RCC 7860 (cell line): ENCODE results near the gene MRTFB.

Source experiments
- DNase-seq: peaks from one replicate; pipeline ENCODE4 v3.0.0-alpha.2; 2015; ENCODE audit warnings: low spot score
- FAIRE-seq: peaks from 2 replicates; lab custom pipeline; 2012; peaks lifted over from hg19 to GRCh38; lab: Jason Lieb, UNC

Gene MRTFB

GRCh38 chr16:14219983-14220382 lies 148.9 kb downstream of the MRTFB start:
- FAIRE-seq = no peak

GRCh38 chr16:14223632-14224031 lies 152.5 kb downstream of the MRTFB start:
- FAIRE-seq (no peak), DNase-seq (no peak)

More at GRCh38 chr16:14219983-14220382, 148.9 kb downstream of the MRTFB start:
- DNase-seq = no peak

DNA sequence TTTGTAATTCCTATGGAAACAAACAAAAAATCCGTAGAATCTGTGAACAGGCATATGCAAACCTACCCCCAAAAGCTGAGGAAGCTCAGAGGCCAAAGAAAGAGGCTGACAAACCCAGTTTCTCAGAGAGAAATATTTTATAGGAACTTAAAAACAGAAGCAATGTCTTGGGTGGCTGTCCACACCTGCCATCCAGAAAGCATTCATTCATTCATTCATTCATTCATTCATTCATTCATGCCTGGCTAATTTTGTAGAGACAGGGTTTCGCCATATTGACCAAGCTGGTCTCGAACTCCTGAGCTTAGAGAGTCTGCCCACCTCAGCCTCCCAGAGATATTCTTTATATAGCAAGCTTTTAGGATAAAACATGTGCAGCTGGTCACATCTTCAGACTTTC lies 154.3 kb downstream of the MRTFB start:
- FAIRE-seq (no peak), DNase-seq (no peak)

- FAIRE-seq (no peak), DNase-seq (no peak)
Measured at GRCh38 chr16:14232106-14232864, 161.2 kb downstream of the MRTFB start.

GRCh38 chr16:14236401-14236800 lies 165.3 kb downstream of the MRTFB start:
- no peak for FAIRE-seq
- no peak for DNase-seq

DNA sequence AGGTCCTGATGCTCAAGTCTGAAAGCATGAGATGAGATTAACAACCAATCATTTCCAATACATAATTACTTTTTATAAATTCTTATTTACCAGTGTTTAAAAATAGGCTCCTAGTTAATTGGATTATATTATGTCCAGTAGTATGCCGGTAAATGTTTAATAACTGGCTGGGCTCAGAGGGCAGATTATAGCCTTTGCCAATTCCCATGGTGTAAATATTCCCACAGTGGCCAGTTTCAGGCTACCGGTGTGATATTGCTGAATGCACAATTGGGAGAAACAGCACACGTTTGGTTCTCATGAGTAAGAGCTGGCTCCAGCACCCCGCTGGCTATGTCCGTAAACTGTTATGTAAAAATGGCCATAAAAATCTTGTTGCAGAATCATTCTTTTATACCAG lies 167.6 kb downstream of the MRTFB start:
- FAIRE-seq = no peak
- DNase-seq = no peak

GRCh38 chr16:14239791-14240190 lies 168.7 kb downstream of the MRTFB start:
- FAIRE-seq = no peak

GRCh38 chr16:14240219-14240843 lies 169.2 kb downstream of the MRTFB start:
- no peak for DNase-seq

More at GRCh38 chr16:14239791-14240190, 168.7 kb downstream of the MRTFB start:
- DNase-seq = no peak

DNA sequence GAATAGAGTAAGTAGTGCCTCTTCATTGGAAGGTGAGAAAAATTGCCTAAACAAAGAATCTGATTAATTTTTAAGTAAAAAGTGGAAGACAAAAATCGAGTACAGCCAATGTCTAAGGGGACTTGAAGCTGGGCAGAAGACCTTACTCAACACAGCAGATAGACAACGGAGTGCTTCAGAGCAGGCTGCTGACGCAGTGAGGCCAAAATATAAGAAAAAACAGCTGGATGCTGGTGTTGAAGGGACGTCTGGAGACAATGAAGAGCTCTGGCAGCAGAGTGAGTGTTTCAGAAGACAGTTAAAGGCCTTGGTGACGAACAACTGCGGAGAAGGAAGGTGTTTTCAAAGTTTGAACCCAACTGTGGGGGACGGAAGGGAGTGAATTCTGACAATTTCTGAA lies 169.8 kb downstream of the MRTFB start:
- no peak for FAIRE-seq
- DNase-seq = no peak

More at GRCh38 chr16:14240219-14240843, 169.2 kb downstream of the MRTFB start:
- no peak for FAIRE-seq

DNA sequence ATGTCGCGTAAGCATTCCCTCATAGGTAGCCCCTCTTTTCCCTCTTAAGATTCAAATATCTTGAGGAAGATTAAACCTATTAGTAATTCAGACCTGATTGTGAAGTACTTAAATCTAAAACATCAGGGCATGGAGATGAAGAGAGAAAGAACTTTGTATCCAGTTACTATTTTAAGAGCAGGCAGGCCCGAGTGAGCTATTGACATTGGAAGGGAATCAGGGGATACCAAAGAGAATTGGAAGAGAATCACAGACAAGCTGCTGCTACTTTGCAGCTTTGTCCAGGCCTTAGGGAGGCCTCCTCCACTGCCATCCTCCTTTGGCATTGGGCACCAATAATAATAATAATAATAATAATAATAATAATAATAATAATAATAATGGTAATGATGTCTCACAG lies 170.5 kb downstream of the MRTFB start:
- no peak for DNase-seq
- FAIRE-seq = no peak

GRCh38 chr16:14242769-14243168 lies 171.7 kb downstream of the MRTFB start:
- FAIRE-seq (no peak), DNase-seq (no peak)

DNA sequence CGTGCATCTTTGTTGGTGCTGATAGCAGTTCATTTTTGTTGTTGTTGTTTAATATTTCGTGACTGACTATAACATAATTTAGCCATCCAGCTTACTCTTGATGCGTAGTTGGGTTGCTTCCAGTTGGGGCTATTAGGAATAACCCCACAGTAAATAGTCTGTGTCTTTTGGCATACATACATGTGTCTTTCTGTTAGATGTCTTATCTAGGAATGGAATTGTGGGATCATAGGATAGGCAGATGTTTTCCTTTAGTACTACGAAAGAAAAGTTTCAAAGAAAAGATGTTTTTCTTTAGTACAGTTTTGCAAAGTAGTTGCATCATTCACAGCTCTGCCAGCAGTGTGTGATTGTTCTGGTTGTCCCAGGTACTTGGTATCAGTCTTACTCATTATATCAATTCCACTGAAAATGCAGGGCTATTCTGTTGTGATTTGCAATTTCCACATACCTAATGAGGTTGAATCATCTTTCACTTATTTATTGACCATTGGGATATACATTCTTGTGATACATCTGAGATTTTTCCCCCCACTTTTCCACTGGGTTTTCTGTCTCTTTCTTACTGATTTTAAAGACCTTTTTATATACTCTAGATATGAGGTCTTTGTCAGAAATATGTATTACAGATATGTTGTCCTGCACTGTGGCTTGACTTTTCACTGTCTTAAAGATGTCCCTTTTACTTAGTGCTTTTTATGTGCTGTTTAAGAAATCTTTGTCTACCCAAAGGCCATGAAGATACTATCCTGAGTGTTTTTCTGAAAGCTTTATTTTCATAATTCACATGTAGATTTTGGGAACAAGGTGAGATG lies 173.3 kb downstream of the MRTFB start:
- FAIRE-seq = no peak

DNA sequence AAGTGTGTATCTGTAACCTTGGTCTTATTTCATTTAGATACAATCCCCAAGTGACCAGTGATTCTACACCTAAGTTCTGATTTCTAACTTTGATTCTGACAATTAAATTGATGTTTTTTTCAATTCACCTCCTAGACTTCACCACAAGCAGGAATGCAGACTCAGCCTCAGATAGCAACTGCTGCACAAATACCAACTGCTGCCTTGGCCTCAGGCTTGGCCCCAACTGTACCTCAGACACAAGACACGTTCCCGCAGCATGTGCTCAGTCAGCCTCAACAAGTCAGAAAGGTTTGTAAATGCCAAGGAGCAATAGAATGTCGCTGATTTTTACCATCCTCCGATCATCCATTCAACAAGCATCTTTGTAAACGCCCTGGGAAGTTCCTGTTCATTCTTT lies 177.7 kb downstream of the MRTFB start:
- DNase-seq = no peak
- no peak for FAIRE-seq

More for the DNA sequence above, 173.3 kb downstream of the MRTFB start:
- no peak for DNase-seq

GRCh38 chr16:14249291-14250032 lies 178.3 kb downstream of the MRTFB start:
- FAIRE-seq = peak; percentile 42

GRCh38 chr16:14251419-14251818 lies 180.3 kb downstream of the MRTFB start:
- FAIRE-seq (no peak), DNase-seq (no peak)

More at GRCh38 chr16:14249291-14250032, 178.3 kb downstream of the MRTFB start:
- peak; percentile 35 for DNase-seq

DNA sequence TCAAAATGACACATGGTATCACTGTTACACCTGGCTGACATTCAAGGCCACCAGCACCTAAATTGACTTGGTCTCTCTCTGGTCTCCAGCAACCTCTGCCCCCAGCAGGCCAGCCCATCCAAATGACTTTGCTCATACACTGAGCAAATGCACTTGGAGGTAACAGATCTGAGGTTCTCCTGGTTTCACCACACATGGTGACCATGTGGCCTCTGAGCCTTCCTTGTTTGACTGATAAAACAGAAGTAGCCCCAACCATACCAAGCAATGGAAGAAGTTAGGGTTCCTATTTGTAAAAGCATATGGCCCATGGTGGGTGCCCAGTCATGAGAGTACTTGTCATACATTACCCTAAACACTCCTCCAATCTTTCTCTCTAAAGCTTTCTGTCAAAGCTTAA lies 181.7 kb downstream of the MRTFB start:
- no peak for FAIRE-seq
- DNase-seq = no peak

GRCh38 chr16:14263011-14263410 lies 191.9 kb downstream of the MRTFB start:
- no peak for FAIRE-seq
- DNase-seq = no peak

GRCh38 chr16:14263769-14264168 lies 192.7 kb downstream of the MRTFB start:
- no peak for DNase-seq

DNA sequence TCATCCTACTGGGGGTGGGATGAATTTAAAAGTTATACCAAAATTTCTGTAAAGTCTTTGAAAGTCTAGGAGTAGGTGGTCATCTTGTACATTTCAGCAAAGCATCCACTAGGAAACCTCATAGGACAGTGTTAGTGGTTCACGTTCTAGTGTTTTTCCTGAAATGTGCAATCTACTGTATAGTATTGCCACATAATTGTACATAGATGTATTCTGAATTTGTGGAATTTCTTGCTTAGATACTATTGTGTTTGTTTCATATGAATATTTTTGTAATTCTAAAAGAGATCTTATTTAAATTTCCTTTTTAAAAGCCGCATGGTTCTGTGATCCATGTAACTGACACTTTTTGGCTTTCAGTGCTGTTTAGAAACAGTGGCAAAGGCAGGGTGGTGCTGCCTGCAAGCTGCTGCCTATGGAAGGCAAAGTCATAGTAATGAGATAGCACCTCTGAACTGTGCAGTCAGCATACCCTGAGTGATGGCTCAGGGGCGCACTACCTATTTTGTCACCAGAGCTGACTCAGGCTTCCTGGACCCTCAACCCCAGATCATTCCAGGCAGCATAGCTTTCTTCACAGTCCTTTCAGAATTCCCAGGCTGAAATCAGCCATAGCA lies 193.3 kb downstream of the MRTFB start:
- FAIRE-seq (no peak), DNase-seq (no peak)

More at GRCh38 chr16:14263769-14264168, 192.7 kb downstream of the MRTFB start:
- FAIRE-seq = no peak

- FAIRE-seq = no peak
- no peak for DNase-seq
Measured at GRCh38 chr16:14268073-14268472, 197.0 kb downstream of the MRTFB start.
